RWPE2 (cell line): Measurements from ENCODE around the gene CINP.

ENCODE experiments used
- ATAC-seq: fragments of 200-7000 bp; cut with Tn5 transposase; 3 replicates; pipeline ENCODE4 v1.9.1; 2021; ENCODE audit warnings: low read depth
- DNase-seq: peaks from one replicate; pipeline ENCODE4 v3.0.0-alpha.2; 2020; ENCODE audit warnings: low spot score
- H3K27ac ChIP-seq: fragments of 450-650 bp; 2 replicates; pipeline ENCODE4 v1.5.1; 2017; ENCODE audit warnings: mild to moderate bottlenecking; ENCODE audit not compliant: poor library complexity, severe bottlenecking
- H3K27me3 ChIP-seq: fragments of 250-450 bp; sonication (Bioruptor Pico); 2 replicates; pipeline ENCODE4 v1.5.1; 2021; ENCODE audit warnings: mild to moderate bottlenecking, moderate library complexity; ENCODE audit not compliant: insufficient read depth, poor library complexity, severe bottlenecking
- H3K36me3 ChIP-seq: fragments of 250-450 bp; sonication (Bioruptor Pico); 2 replicates; pipeline ENCODE4 v1.5.1; 2020; ENCODE audit warnings: low read depth, mild to moderate bottlenecking, moderate library complexity
- H3K4me1 ChIP-seq: fragments of 250-450 bp; sonication (Bioruptor Pico); 2 replicates; pipeline ENCODE4 v1.5.1; 2021; ENCODE audit warnings: mild to moderate bottlenecking, moderate library complexity; ENCODE audit not compliant: insufficient read depth, poor library complexity, severe bottlenecking
- H3K4me3 ChIP-seq: fragments of 250-450 bp; sonication (Bioruptor Pico); 2 replicates; pipeline ENCODE4 v1.5.1; 2021; ENCODE audit warnings: mild to moderate bottlenecking, moderate library complexity; ENCODE audit not compliant: severe bottlenecking
- H3K9me3 ChIP-seq: fragments of 250-450 bp; sonication (Bioruptor Pico); 2 replicates; pipeline ENCODE4 v1.5.1; 2021; ENCODE audit warnings: mild to moderate bottlenecking, moderate library complexity; ENCODE audit not compliant: severe bottlenecking
- CTCF ChIP-seq: fragments of 450-650 bp; IDR thresholded peaks from one replicate; pipeline ENCODE4 v1.5.1; 2017; ENCODE audit warnings: mild to moderate bottlenecking, moderate library complexity; ENCODE audit not compliant: poor library complexity, severe bottlenecking

Gene CINP

GRCh38 chr14:102320033-102320660 is 42.5 kb downstream of the CINP start:
- H3K27me3 ChIP-seq, result no peaks in the 10 kb centered on the region
- peak overlapping the region; percentile 67 for H3K27ac ChIP-seq
- peaks cover 10% of the 10 kb centered on the region; the same call in 1 of the 2 replicates for H3K36me3 ChIP-seq
- TF ChIP-seq CTCF, result no peak
- H3K4me3 ChIP-seq, result peak overlapping the region; percentile 98
- ATAC-seq, result peak; percentile 7; the same call in 2 of the 3 replicates
- DNase-seq, result no peak
- H3K4me1 ChIP-seq, result peaks cover 18% of the 10 kb centered on the region
- no peaks in the 10 kb centered on the region for H3K9me3 ChIP-seq

GRCh38 chr14:102319351-102320032 is 43.2 kb downstream of the CINP start, which contains the start of gene ZNF839:
Gene ZNF839 (plus strand): TSS chr14:102319746. CDS start chr14:102319766, 20 bp downstream.
- Histone ChIP-seq H3K27me3 (no peaks in the 10 kb centered on the region), H3K4me3 (peak within 1 kb of the TSS; percentile 98), H3K27ac (peak within 1 kb of the TSS; percentile 67), H3K36me3 (peaks cover 10% of the 10 kb centered on the region; the same call in 1 of the 2 replicates), H3K9me3 (no peaks in the 10 kb centered on the region), H3K4me1 (peaks cover 18% of the 10 kb centered on the region)
- peak; percentile 41 for ATAC-seq
- DNase-seq, result peak; percentile 96
- TF ChIP-seq CTCF, result no peak

- Histone ChIP-seq H3K27me3 (no peaks in the 10 kb centered on the region), H3K9me3 (no peaks in the 10 kb centered on the region), H3K4me1 (peaks cover 19% of the 10 kb centered on the region), H3K27ac (peak overlapping the region; percentile 67), H3K36me3 (peaks cover 10% of the 10 kb centered on the region; the same call in 1 of the 2 replicates), H3K4me3 (peak overlapping the region; percentile 98)
- no peak for TF ChIP-seq CTCF
- DNase-seq (no peak), ATAC-seq (no peak)
These were observed 43.9 kb downstream of the CINP start for GRCh38 chr14:102318781-102319276.

GRCh38 chr14:102317564-102318248 is 45.0 kb downstream of the CINP start:
- H3K36me3 ChIP-seq, result peaks cover 3% of the 10 kb centered on the region; the same call in 1 of the 2 replicates
- DNase-seq, result no peak
- peak overlapping the region; percentile 46 for H3K27ac ChIP-seq

More at GRCh38 chr14:102317564-102318248, 45.0 kb downstream of the CINP start:
- no peak for TF ChIP-seq CTCF
- H3K27me3 ChIP-seq, result no peaks in the 10 kb centered on the region
- H3K9me3 ChIP-seq, result no peaks in the 10 kb centered on the region
- H3K4me1 ChIP-seq, result peaks cover 17% of the 10 kb centered on the region
- H3K4me3 ChIP-seq, result peak overlapping the region; percentile 52
- ATAC-seq, result no peak
